ENCODE results near the gene RPUSD2.

RPUSD2 gene

GRCh38 chr15:40618906-40619305, 49.8 kb downstream of the RPUSD2 start:
- no peak for DNase-seq (ENCODE audit: extremely low read depth, low read depth)
- TF ChIP-seq CTCF (IDR thresholded peaks at IDR 0.05; ENCODE audit: low read depth, low read length), result no peak

GRCh38 chr15:40623361-40623760, 54.3 kb downstream of the RPUSD2 start:
- no peak for TF ChIP-seq CTCF (IDR thresholded peaks at IDR 0.05; ENCODE audit: low read depth, low read length)
- DNase-seq (ENCODE audit: extremely low read depth, low read depth), result no peak
